Measurements from ENCODE around the gene CHAMP1.

DNA sequence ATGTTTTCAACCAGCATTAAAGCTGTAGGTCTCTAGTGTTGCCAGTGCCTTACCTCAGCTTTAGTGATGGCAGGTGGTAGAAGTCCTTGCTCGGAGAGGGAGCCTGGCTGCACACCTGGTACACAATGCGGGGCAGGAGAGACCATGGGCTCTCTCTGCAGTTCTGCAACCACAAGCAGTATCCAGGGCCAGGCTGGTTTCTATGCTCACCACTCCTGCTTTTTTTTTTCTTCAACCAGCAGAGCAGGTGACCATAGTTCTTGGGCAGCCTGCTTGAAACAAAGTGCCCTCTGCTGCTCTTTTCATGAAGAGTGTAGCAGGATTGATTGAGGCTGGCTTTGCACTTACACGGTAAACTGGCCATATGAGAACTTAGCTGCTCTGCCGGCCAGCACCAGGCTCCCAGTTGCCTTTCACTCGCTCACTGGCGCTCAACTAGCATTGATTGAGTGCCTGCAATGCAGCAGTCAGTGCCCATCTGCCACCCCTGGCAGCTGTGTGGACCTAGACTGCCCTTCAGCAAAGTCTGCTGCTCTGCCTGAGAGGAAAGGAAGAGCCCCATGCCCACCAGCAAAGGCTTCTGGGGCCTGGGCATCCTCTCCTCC is 4.4 kb upstream of the CHAMP1 start:
- TF ChIP-seq, protein P1, sequence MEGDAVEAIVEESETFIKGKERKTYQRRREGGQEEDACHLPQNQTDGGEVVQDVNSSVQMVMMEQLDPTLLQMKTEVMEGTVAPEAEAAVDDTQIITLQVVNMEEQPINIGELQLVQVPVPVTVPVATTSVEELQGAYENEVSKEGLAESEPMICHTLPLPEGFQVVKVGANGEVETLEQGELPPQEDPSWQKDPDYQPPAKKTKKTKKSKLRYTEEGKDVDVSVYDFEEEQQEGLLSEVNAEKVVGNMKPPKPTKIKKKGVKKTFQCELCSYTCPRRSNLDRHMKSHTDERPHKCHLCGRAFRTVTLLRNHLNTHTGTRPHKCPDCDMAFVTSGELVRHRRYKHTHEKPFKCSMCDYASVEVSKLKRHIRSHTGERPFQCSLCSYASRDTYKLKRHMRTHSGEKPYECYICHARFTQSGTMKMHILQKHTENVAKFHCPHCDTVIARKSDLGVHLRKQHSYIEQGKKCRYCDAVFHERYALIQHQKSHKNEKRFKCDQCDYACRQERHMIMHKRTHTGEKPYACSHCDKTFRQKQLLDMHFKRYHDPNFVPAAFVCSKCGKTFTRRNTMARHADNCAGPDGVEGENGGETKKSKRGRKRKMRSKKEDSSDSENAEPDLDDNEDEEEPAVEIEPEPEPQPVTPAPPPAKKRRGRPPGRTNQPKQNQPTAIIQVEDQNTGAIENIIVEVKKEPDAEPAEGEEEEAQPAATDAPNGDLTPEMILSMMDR (IDR thresholded peaks at IDR 0.05; ENCODE audit: insufficient read depth, low read depth, low read length): no peak
- TF ChIP-seq EZH2 (IDR thresholded peaks at IDR 0.05; ENCODE audit: insufficient read depth, low read length): no peak
